HL-60 (cell line): Measurements from ENCODE around the gene DIO2.

Experiments used
- GABPA ChIP-seq: IDR thresholded peaks from 2 replicates; pipeline ENCODE4 v1.6.1; 2012; ENCODE audit warnings: low read depth
- POLR2AphosphoS5 ChIP-seq: IDR thresholded peaks from 2 replicates; pipeline ENCODE4 v1.6.1; 2012; ENCODE audit warnings: low read depth
- REST ChIP-seq: IDR thresholded peaks from 2 replicates; pipeline ENCODE4 v1.6.1; 2012; ENCODE audit warnings: low read depth; ENCODE audit not compliant: insufficient replicate concordance
- TF ChIP-seq, protein P1 (sequence below): IDR thresholded peaks from one replicate; pipeline ENCODE4 v1.5.1; 2011; ENCODE audit warnings: low read length, control low read depth, inconsistent platforms; ENCODE audit not compliant: insufficient read depth

DNA sequence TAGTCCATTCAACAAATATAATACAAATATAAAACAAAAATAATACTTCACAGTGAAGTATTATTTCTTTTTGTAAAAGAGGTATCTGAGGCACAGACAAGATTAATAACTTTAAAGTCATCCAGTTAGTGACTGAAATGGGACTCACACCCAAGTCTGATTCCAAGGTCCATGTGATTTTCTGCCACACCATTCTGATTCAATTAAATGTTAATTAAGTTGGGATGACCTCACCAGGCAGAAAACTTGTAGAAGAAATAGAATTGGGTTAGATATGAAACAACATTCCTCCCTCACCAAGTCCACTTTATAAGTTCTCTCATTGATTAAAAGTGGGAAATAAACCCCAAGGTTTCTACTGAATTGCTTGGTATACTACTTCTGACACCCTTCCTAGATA, 34.4 kb downstream of the DIO2 start:
- TF ChIP-seq, protein P1, sequence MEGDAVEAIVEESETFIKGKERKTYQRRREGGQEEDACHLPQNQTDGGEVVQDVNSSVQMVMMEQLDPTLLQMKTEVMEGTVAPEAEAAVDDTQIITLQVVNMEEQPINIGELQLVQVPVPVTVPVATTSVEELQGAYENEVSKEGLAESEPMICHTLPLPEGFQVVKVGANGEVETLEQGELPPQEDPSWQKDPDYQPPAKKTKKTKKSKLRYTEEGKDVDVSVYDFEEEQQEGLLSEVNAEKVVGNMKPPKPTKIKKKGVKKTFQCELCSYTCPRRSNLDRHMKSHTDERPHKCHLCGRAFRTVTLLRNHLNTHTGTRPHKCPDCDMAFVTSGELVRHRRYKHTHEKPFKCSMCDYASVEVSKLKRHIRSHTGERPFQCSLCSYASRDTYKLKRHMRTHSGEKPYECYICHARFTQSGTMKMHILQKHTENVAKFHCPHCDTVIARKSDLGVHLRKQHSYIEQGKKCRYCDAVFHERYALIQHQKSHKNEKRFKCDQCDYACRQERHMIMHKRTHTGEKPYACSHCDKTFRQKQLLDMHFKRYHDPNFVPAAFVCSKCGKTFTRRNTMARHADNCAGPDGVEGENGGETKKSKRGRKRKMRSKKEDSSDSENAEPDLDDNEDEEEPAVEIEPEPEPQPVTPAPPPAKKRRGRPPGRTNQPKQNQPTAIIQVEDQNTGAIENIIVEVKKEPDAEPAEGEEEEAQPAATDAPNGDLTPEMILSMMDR, result no peak
- TF ChIP-seq REST, result no peak
- no peak for TF ChIP-seq POLR2AphosphoS5
- no peak for TF ChIP-seq GABPA
